NCI-H524 (cell line): ENCODE measurements around the gene ARID1B.
A peak's percentile ranks its signal among the peaks of the same experiment; 100 is the strongest.

Experiments used
- DNase-seq, 2 experiments: peaks; one replicate each; lab custom pipeline; 2025; lab: John Stamatoyannopoulos, UW

Gene ARID1B

GRCh38 chr6:157210954-157211353 is 433.8 kb downstream of the ARID1B start:
- no peak for DNase-seq

DNA sequence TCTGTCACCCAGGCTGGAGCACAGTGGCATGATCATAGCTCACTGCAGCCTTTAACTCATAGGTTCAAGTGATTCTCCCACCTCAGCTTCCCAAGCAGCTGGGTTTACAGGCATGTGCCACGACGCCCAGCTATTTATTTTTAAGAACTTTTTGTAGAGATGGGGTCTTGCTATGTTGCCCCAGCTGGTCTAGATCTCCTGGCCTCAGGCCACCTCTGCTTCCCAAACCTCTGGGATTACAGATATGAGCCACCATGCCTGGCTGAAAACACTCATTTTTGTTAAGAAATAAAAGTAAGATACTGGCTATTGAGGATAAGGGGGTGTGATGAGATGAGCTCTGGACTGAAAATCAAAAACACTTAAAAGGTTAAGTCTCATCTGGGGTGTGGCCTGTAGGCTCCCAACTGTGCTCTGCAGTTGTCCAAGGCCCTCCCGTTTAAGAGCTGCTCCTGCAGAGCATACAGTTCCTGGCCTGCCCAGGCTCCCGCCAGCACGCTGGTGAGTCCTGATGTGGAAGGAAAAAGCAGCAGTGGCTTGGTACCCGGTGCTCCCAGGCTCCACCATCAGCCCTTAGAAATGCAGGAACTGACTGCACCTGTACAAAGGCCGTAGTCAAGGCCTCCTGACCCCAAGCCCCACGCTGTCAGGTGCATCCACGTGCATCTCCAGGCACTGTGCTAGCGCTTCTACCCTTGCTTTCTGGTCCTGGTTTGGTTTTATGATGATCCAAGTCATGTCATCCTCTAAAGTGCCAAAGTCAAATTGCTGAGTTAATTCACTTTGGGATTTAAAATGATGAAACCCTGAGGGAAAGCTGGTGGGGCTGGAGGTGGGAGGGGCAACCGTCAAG is 434.7 kb downstream of the ARID1B start:
- DNase-seq, result no peak

- no peak for DNase-seq
Measured at GRCh38 chr6:157213426-157213825, 436.2 kb downstream of the ARID1B start.

DNA sequence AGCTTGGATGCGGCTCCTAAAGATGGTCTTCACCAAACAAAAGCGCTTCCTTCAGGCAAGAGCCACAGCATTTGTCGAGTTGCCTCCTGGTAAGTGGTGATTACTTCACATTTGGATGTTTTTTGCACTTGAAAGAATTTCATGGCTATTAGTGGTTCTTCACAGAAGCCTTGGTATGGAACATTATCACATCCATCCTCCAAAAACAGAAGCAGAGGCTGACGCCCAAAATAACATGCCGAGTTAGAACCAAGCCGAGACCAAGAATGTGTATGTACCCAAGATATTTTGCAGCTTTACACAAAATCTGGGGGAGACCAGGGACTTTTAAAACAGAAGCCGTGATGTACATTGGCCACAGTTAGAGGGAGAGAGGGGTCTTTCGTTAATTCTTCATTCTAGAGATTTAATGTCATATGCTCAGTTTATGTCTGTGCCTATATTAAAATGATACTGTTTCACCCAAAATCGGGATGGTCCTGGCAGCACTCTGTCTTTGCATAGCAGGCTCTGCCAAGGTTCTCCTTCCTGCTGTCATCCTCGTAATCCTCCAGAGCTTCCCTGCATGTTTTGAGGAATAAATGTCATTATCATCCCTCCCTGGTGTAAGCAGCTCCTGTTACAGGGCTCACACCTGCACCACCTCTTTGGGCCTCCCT is 436.9 kb downstream of the ARID1B start:
- DNase-seq, result no peak

DNA sequence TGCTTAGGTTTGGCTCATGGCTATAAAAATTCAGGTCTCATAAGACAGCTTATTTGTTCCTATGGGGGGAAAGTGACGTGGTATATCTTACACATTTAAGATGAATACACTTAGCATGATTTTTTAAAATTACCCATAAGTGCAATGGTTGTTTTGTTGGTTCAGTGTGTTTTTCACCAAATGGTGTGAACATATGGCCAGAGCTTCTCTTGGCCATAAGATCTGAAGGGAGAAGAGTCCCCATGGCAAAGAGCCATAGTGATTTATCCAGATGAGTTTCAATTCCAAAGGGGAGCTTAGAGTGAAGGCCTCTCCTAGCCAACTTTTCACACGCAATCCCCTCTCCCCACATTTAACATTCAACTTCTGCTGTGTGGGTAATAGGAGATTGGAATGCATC is 438.5 kb downstream of the ARID1B start:
- DNase-seq, result peak; percentile 51 to 79

DNA sequence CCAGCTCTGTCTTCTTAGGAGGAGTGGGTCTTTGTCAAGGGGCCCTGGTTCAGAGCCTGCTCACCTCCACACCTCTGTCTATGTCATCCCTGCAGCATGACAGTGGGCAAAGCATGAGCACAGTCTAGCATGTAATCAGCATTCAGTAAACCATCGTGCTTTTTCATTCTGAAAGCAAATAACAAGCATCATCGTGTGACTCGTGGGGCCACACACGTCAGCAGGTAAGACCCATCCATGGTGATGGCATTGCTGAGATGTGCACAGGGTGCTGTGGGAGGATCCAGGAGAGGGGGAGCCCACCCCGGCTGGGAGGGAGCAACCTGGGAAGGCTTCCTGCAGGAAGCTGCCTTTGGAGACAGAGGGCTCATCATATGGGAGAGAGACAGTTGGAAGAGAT is 439.4 kb downstream of the ARID1B start:
- DNase-seq, result no peak

DNA sequence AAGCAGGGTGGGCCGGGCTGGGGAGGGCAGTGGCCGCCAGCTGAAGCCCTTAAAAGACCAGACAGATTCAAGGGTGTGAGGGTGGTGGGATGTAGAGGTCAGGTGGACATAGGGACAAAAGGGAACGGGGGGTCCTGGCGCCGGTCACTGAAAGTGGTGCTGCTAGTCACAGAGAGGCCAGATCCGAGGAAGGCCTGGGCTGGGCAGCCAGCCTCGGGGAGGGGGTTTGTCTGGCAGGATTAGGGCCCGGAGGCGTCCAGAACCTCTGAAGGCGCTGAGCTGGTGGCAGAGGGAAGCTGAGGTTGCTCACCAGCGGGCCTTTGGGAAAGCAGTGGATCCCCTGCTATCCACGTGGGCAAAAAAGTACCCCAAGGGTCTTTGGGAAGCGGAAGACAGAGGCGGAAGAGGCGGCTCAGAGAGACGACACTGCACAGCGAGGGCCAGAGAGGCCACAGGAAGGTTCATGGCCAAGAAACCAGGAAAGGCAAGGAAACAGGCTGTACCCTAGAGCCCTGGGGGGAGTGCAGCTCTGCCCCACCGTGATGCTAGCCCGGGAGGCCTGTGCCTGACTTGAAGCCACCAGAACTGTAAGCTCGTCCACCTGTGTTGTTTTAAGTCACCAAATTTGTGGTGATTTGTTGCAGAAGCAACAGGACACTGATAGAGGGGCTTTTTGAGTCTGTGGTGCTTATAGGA is 440.2 kb downstream of the ARID1B start:
- DNase-seq, result no peak

DNA sequence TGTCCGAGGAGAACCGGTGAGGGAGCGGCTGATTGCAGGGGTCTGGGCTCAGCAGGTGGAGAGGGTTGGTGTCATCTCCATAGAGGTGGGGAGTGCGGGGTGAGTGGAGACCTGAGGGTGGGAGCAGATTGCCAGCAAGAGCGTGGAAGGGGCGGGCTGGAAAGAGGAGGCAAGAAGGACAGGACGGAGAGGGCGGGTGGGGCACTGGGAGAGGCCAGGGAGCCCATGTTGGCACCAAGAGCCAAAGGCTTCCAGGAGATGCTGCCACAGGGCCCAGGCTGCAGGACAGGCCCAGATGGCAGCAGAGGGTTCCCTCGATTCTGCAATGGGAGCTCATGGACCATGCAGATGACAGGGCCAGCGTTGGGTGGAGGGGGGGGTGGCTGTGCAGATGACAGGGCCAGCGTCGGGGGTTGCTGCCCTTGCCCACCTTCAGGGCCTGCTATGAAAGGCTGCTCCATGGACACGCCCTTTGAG is 440.8 kb downstream of the ARID1B start:
- no peak for DNase-seq

GRCh38 chr6:157218371-157219198 is 441.4 kb downstream of the ARID1B start:
- no peak for DNase-seq

DNA sequence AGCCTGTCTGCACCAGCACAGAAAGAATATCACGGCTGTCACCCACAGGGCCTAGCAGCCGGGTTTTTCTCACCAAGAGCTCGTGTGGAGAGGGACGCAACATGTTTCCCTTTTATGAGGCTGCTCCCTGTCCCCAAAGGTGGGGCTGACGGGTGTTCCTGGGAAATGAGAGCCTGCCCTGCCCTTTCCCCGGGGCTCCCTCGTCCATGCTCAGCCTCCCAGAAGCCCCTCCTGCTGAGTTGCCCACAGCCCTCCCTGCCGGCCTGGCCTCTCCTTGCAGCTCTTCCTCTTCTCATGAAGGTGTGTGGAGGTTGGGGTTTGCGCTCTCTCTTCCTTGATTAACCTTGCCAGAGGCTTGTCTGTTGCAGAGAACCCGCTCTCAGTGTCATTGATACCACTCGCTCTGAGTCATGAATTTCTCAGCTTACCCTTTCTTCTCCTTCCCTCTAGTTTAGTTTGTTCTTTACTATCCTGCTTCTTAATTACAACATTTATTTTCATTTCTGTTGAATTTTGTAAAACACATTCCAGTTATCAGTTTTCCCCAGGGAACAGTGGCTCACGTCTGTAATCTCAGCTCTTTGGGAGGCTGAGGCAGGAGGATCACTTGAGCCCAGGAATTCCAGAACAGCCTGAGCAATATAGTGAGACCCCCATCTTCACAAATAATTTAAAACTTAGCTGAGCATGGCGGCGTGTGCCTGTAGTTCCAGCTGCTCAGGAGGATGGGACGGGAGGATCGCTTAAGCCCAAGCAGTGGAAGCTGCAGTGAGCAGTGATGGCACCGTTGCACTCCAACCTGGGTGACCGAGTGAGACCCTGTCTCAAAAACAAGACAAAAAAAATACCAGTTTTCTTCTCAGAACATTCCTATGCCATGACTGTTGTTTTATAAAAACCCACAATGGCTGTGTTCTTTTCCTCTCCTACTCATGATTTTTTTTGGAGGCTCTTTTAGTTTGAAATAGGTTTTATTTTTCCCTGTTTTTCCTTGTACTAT is 442.3 kb downstream of the ARID1B start:
- DNase-seq, result no peak

DNA sequence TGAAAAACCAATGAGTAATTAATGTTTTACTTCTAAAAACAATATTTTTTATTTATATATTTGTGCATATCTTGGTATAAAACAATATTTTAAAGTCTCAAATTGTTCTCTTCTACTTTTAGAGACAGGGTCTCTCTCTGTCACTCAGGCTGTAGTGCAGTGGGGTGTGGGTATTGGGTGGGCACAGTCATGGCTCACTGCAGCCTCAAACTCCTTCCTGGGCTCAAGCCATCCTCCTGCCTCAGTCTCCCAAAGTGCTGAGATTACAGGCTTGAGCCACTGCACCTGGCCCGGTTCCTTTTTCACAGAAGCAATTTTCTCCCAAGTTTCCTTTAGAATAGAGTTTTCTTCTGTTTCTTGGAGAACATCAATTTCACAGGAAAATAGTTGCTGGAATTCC is 443.3 kb downstream of the ARID1B start:
- DNase-seq, result no peak

DNA sequence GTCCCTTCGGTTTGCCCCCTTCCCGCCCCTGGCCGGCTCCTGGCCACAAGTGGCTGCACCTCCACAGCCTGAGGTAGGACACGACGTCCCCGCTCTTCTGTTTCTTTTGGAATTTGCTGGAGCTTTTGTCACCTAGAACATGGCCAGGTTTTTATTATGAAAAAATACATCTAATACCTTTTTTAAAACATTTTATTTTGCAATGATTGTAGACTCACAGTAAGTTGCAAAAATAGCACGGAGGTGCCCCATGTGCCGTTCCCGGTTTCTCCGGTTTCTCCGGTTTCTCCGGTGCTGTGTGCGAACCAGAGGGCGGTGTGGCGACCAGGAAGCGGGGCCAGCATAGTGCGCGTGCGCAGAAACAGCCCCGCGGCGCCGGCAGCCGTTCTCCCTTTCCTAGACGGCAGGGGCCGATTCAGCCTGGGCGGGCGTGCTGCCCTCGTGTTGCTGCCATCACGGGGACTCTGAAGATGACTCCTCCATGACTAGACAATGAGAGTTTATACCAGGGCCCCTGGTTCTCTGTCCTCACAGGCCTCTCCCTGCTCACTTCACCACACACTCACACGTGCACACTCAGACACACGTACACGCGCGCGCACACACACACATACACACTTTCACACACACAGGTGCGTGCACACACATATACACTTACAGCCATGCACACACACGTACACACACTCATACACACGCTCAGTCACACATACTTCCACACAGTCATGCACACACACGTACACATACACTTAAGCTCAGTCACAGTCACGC is 444.1 kb downstream of the ARID1B start:
- DNase-seq, result peak; percentile 47 to 66

DNA sequence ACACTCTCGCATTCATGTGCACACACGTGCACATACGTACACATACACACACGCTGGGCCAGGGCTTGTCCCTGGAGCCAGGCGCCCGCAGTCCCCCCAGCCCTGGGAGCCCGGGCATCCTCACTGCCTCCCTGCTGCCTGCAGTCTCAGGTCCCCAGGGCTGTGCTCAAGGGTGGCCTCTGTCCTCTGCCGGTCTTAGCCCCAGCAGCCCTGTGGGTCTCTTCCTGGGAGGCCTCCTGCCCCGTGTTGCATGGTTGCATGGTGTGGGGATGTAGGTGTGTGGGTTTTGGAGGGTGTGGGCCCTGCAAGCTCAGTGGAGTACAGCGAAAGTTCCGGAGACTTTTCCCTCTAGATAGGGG is 444.6 kb downstream of the ARID1B start:
- DNase-seq, result no peak

GRCh38 chr6:157222201-157222981 is 445.2 kb downstream of the ARID1B start:
- DNase-seq, result no peak

DNA sequence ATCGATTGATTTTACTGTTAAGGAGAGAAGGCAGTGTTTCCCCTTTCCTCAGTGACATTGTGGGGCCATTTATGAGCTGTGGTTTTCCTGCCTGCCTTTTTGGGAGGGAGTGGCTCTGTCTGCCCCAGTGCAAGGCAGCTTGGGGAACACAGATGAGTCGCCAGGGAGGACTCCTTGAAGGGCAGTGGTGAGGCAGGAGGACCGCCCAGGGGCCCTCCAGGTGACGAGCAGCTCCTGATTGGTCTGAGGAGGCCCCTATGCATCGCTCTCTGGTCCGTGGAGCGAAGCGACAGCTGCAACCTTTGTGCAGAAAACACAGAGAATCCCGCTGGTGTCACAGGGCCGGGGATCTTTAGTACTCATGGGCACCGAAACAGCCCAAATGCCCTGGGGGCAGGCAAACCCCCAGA is 445.8 kb downstream of the ARID1B start:
- no peak for DNase-seq

GRCh38 chr6:157223511-157223910 is 446.3 kb downstream of the ARID1B start:
- DNase-seq, result no peak

DNA sequence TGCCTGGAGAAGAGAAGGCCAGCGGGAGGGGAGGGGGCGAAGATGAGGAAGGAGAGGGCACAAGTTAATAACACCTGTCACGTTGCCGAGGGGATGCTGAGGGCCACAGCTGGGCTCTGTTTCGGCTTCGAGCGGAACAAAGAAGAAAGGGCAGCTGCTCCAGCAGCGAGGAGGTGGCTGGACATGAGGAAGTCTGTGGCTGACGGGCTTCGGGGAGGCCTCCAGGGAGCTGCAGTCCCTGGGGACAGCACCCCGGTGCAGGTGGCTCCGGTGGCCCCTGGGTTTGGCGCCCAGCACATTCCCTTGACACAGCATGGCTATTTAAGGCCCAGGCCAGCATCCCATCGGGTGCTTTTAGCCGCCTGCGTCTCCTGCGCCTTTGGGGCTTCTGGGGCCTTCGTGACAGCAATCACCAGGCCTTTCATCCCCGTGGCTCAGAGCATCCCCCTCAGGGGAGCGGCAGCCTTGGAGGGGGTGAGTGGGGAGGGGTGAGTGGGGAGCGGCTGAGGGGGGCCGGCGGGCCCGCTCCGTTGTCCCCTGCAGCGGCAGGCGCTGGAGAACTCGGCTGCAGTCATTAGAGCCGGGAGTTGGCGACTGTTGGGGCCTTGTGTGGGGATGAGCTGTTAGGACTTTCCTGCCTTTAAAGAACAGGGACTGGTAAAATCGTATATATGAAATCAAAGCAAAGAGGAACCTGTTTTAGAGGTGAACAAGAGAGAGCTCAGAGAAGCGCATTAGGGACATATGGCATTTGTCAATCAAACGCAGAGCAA is 447.2 kb downstream of the ARID1B start:
- DNase-seq, result no peak

GRCh38 chr6:157224951-157225574 is 447.9 kb downstream of the ARID1B start:
- no peak for DNase-seq
